ENCODE measurements around the gene DST. TPM values are rescaled to one million over a fixed set of nuclear protein-coding genes. Genes with fewer than 3 reads are reported as not detected.

The DST gene
- total RNA-seq, 1 experiment from 2014 or later, result 144 TPM

DNA sequence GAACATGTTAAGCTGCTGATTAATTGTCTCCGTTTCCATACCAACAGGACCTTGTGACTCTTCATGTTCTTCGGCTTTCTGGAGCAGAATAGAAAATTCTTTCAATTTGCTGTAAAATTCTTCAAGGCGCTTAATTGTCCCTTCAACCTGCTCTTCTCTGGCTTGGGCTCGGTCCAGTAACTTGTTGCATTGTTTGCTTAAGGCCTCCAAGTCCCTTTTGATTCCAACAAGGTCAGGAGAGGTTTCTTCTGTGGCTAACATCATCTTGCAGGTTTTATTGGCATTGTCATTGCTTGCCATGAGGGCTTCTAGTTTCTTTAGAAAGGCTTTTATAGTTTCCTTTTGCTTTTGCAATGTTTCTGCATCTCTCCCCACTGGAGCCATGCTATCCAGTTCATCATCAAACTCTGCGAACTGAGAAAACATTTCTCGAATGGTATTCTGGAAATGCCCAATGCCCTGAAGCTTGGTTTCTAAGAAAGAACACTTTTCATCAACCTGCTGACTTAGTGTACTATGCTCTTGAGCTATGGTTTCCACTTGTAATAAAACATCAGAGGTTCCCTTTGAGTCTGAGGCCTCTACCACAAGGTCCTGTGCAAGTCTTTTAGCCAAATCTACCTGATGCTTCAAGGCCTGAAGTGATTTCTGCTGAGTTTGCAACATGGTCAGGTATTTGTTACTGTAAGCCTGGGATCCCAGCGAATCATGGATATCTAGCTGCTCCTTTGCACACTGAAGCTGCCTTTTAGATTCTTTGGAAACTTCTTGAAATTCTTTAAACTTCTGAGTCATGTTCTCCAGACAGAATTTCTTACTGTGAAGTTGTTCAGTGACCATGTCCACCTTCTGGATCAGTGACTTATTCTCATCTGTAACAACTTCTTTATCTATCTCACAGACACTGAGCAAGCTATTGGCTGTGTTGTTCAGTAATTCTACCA lies 90.2 kb downstream of the DST start:
- intact Hi-C loops (cut with micrococcal nuclease), result no loop called here
- Histone ChIP-seq H3K4me3 (replicated peaks in 1 of 2; ENCODE audit: low read depth in 1 of 2, low read length in 2 of 2) (no peak overlapping the region), H3K27me3 (ENCODE audit: insufficient read depth, low read length) (no peaks in the 10 kb centered on the region), H3K9me3 (ENCODE audit: control insufficient read depth in 1 of 2, insufficient read depth in 1 of 2, low read depth in 1 of 2, low read length in 2 of 2) (no peaks in the 10 kb centered on the region), H3K27ac (ENCODE audit: low read depth, low read length) (no peak overlapping the region), H2AFZ (ENCODE audit: low read depth, low read length, poor library complexity, severe bottlenecking) (no peak overlapping the region), H3K9me2 (ENCODE audit: insufficient read depth) (no peaks in the 10 kb centered on the region), H4K20me1 (ENCODE audit: insufficient read depth) (no peaks in the 10 kb centered on the region), H3K4me2 (ENCODE audit: low read length) (no peak overlapping the region), H3K4me1 (ENCODE audit: control insufficient read depth in 1 of 2, insufficient read depth in 2 of 2, low read length in 2 of 2) (no peaks in the 10 kb centered on the region; a peak in 1 of 4 replicates), H3K79me2 (ENCODE audit: insufficient read depth, low read length) (peaks cover 30% of the 10 kb centered on the region), H3K36me3 (ENCODE audit: control insufficient read depth in 1 of 2, insufficient read depth in 2 of 2, low read length in 2 of 2) (peaks cover 8 to 23% of the 10 kb centered on the region in 2 experiments), H3K9ac (ENCODE audit: low read length) (no peak overlapping the region)
- POLR2A ChIA-PET, result no interaction called here
- CTCF ChIA-PET, result no interaction called here
- DNase-seq (ENCODE audit: low read depth, low spot score), result no peak
- BruUV-seq (replicated peaks), result TSS peak; percentile 24
- no peak for ATAC-seq
- no peak for TF ChIP-seq ZBTB33 (IDR thresholded peaks at IDR 0.05; ENCODE audit: extremely low read depth, insufficient replicate concordance, low read length)
- TF ChIP-seq CEBPB (IDR thresholded peaks at IDR 0.05; ENCODE audit: low read depth), result no peak
- no peak for TF ChIP-seq JUND (IDR thresholded peaks at IDR 0.05)
- TF ChIP-seq, protein P1, sequence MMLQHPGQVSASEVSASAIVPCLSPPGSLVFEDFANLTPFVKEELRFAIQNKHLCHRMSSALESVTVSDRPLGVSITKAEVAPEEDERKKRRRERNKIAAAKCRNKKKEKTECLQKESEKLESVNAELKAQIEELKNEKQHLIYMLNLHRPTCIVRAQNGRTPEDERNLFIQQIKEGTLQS (IDR thresholded peaks at IDR 0.05), result no peak
- TF ChIP-seq EGR1 (IDR thresholded peaks at IDR 0.05; ENCODE audit: low read depth), result no peak
- TF ChIP-seq ZFX (IDR thresholded peaks at IDR 0.05), result no peak
- TF ChIP-seq YY1 (IDR thresholded peaks at IDR 0.05; ENCODE audit: extremely low read depth, insufficient replicate concordance, low read depth, low read length), result no peak
- TF ChIP-seq TCF7L2 (IDR thresholded peaks at IDR 0.05; ENCODE audit: borderline replicate concordance, extremely low read depth, insufficient read depth, insufficient read length), result no peak
- no peak for TF ChIP-seq ZNF274 (IDR thresholded peaks at IDR 0.05; ENCODE audit: low read depth, low read length)
- TF ChIP-seq, protein P2, sequence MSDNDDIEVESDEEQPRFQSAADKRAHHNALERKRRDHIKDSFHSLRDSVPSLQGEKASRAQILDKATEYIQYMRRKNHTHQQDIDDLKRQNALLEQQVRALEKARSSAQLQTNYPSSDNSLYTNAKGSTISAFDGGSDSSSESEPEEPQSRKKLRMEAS (IDR thresholded peaks at IDR 0.05), result no peak
- no peak for TF ChIP-seq POLR2AphosphoS5 (IDR thresholded peaks at IDR 0.05; ENCODE audit: low read depth, low read length)
- no peak for TF ChIP-seq EZH2 (IDR thresholded peaks at IDR 0.05)
- TF ChIP-seq FOSL1 (IDR thresholded peaks at IDR 0.05; ENCODE audit: low read depth), result no peak
- TF ChIP-seq RAD21 (IDR thresholded peaks at IDR 0.05; ENCODE audit: low read depth), result no peak
- TF ChIP-seq, protein P3, sequence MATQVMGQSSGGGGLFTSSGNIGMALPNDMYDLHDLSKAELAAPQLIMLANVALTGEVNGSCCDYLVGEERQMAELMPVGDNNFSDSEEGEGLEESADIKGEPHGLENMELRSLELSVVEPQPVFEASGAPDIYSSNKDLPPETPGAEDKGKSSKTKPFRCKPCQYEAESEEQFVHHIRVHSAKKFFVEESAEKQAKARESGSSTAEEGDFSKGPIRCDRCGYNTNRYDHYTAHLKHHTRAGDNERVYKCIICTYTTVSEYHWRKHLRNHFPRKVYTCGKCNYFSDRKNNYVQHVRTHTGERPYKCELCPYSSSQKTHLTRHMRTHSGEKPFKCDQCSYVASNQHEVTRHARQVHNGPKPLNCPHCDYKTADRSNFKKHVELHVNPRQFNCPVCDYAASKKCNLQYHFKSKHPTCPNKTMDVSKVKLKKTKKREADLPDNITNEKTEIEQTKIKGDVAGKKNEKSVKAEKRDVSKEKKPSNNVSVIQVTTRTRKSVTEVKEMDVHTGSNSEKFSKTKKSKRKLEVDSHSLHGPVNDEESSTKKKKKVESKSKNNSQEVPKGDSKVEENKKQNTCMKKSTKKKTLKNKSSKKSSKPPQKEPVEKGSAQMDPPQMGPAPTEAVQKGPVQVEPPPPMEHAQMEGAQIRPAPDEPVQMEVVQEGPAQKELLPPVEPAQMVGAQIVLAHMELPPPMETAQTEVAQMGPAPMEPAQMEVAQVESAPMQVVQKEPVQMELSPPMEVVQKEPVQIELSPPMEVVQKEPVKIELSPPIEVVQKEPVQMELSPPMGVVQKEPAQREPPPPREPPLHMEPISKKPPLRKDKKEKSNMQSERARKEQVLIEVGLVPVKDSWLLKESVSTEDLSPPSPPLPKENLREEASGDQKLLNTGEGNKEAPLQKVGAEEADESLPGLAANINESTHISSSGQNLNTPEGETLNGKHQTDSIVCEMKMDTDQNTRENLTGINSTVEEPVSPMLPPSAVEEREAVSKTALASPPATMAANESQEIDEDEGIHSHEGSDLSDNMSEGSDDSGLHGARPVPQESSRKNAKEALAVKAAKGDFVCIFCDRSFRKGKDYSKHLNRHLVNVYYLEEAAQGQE (IDR thresholded peaks at IDR 0.05; ENCODE audit: low read depth), result no peak
- RAD21 ChIA-PET (ENCODE audit: low non-redundant PET in 1 of 2, low total read pairs in 2 of 2, uncharacterized antibody in 2 of 2, unreplicated experiment in 2 of 2), result no interaction called here
